GM12878 (cell line): ENCODE results near the gene SORBS1. TPM values are rescaled to one million over a fixed set of nuclear protein-coding genes. Genes with fewer than 3 reads are reported as not detected.

Source experiments
- ATAC-seq: fragments of 200-7000 bp; cut with Tn5 transposase; 3 replicates; pipeline ENCODE4 v1.9.1; 2020; ENCODE audit warnings: mild to moderate bottlenecking, moderate library complexity
- BruUV-seq: library from RNA; stranded (reverse); fragments of 400-500 nt; replicated peaks from 2 replicates; lab custom pipeline; 2021; lab: Mats Ljungman, UMichigan
- CTCF ChIA-PET: fragments of 300-600 bp; sonication (Branson Sonifier 250); formaldehyde crosslinking; extraction: SDS; loops from one replicate; lab custom pipeline; 2021; ENCODE audit warnings: inconsistent platforms; lab: Yijun Ruan, JAX
- POLR2A ChIA-PET: fragments of 350-600 bp; formaldehyde crosslinking; extraction: SDS; loops from one replicate; lab custom pipeline; 2021; ENCODE audit warnings: inconsistent platforms; lab: Charles Lee
- RAD21 ChIA-PET: fragments of 300-600 bp; sonication (Branson Sonifier 250); formaldehyde crosslinking; loops from one replicate; lab custom pipeline; 2023; ENCODE audit warnings: antibody characterized with exemption; ENCODE audit not compliant: unreplicated experiment; lab: Charles Lee
- SMC1A ChIA-PET: fragments of 300-600 bp; sonication (Branson Sonifier 250); formaldehyde crosslinking; loops from one replicate; lab custom pipeline; 2023; ENCODE audit not compliant: unreplicated experiment, uncharacterized antibody; lab: Charles Lee
- DNase-seq: peaks from one replicate; pipeline ENCODE4 v3.0.0-alpha.2; 2011; ENCODE audit warnings: low read depth, low spot score
- FAIRE-seq: peaks from 3 replicates; lab custom pipeline; 2011; peaks lifted over from hg19 to GRCh38; lab: Jason Lieb, UNC
- H2AFZ ChIP-seq: 2 replicates; pipeline ENCODE4 v1.6.0; 2011; ENCODE audit warnings: low read depth, low read length, control low read depth; ENCODE audit not compliant: control insufficient read depth
- H3K27ac ChIP-seq: 2 replicates; pipeline ENCODE4 v1.5.1; 2011; ENCODE audit warnings: control low read depth; ENCODE audit not compliant: control insufficient read depth, insufficient read depth
- H3K27me3 ChIP-seq, 2 experiments: replicated peaks in 1 of 2; 2 replicates each; pipeline versions ENCODE4 v1.6.0 to v1.6.1; 2011; ENCODE audit warnings: low read length in 1 of 2; ENCODE audit not compliant: control insufficient read depth in 2 of 2, insufficient read depth in 2 of 2
- H3K36me3 ChIP-seq, 2 experiments: 2 replicates each; pipeline ENCODE4 v1.5.1; 2011; ENCODE audit warnings: low read length in 1 of 2; ENCODE audit not compliant: control insufficient read depth in 2 of 2, insufficient read depth in 2 of 2
- H3K4me1 ChIP-seq: 2 replicates; pipeline ENCODE4 v1.6.1; 2011; ENCODE audit warnings: mild to moderate bottlenecking, low read length, moderate library complexity, mixed read lengths; ENCODE audit not compliant: control insufficient read depth, insufficient read depth
- H3K4me2 ChIP-seq: 2 replicates; pipeline ENCODE4 v1.6.0; 2011; ENCODE audit warnings: control low read depth; ENCODE audit not compliant: control insufficient read depth, insufficient read depth
- H3K4me3 ChIP-seq: fragments of 200-600 bp; sonication (generic); 2 replicates; pipeline ENCODE4 v1.5.1; 2016
- H3K79me2 ChIP-seq: 2 replicates; pipeline ENCODE4 v1.6.0; 2011; ENCODE audit warnings: low read length; ENCODE audit not compliant: control insufficient read depth, insufficient read depth
- H3K9ac ChIP-seq: 2 replicates; pipeline ENCODE4 v1.8.0; 2011; ENCODE audit warnings: low read length, control low read depth, mixed read lengths; ENCODE audit not compliant: control insufficient read depth, insufficient read depth
- H3K9me3 ChIP-seq: replicated peaks from 3 replicates; pipeline ENCODE4 v1.5.1; 2011; ENCODE audit warnings: mild to moderate bottlenecking, low read length; ENCODE audit not compliant: control insufficient read depth, insufficient read depth
- H4K20me1 ChIP-seq: 2 replicates; pipeline ENCODE4 v1.6.0; 2011; ENCODE audit not compliant: control insufficient read depth, insufficient read depth
- CEBPB ChIP-seq, 2 experiments: fragments of 150-350 bp in 1 of 2; IDR thresholded peaks; 2 replicates each; pipeline ENCODE4 v1.6.1; 2012 to 2014; ENCODE audit warnings: low read depth in 2 of 2, low read length in 2 of 2, borderline replicate concordance in 1 of 2, inconsistent platforms in 1 of 2
- CHD2 ChIP-seq: IDR thresholded peaks from 2 replicates; pipeline ENCODE4 v1.6.1; 2011; ENCODE audit warnings: low read depth, low read length, improper control_type of control experiment, borderline replicate concordance
- ESRRA ChIP-seq: IDR thresholded peaks from 2 replicates; pipeline ENCODE4 v1.6.1; 2012; ENCODE audit warnings: mild to moderate bottlenecking, low read length, improper control_type of control experiment
- GABPA ChIP-seq: IDR thresholded peaks from 2 replicates; pipeline ENCODE4 v1.6.1; 2014; ENCODE audit warnings: antibody characterized with exemption, low read depth, mild to moderate bottlenecking, inconsistent platforms
- GATAD2B ChIP-seq: fragments of 450-650 bp; conservative IDR thresholded peaks from 2 replicates; pipeline ENCODE4 v1.6.1; 2017; ENCODE audit warnings: low read depth, mild to moderate bottlenecking, moderate library complexity
- LARP7 ChIP-seq: fragments of 450-650 bp; IDR thresholded peaks from 2 replicates; pipeline ENCODE4 v1.6.1; 2017; ENCODE audit warnings: mild to moderate bottlenecking
- MTA3 ChIP-seq: IDR thresholded peaks from 2 replicates; pipeline ENCODE4 v1.6.1; 2012; ENCODE audit warnings: low read length, inconsistent platforms, borderline replicate concordance
- RUNX3 ChIP-seq: IDR thresholded peaks from 2 replicates; pipeline ENCODE4 v1.6.1; 2012; ENCODE audit warnings: low read length, inconsistent platforms
- SUZ12 ChIP-seq: fragments of 200-600 bp; sonication (generic); IDR thresholded peaks from one replicate; pipeline ENCODE4 v1.6.1; 2018; ENCODE audit warnings: antibody characterized with exemption, mild to moderate bottlenecking; ENCODE audit not compliant: unreplicated experiment
- YY1 ChIP-seq: IDR thresholded peaks from 2 replicates; pipeline ENCODE4 v1.6.1; 2011; ENCODE audit warnings: low read depth, mild to moderate bottlenecking, low read length
- ZNF622 ChIP-seq: fragments of 450-650 bp; IDR thresholded peaks from 2 replicates; pipeline ENCODE4 v1.6.1; 2017; ENCODE audit warnings: mild to moderate bottlenecking, inconsistent platforms
- WGBS: methylation state at CpG from one replicate; pipeline ENCODE4 v1.1.6; 2016; ENCODE audit warnings: low lambda C conversion rate; ENCODE audit not compliant: insufficient replicate concordance, insufficient coverage; ENCODE audit errors: missing lambda C conversion rate; 5-methylcytosine and 5-hydroxymethylcytosine counted together
- in situ Hi-C: fragments of 300-500 bp; cut with MboI; formaldehyde crosslinking; loops from 9 replicates; pipeline ENCODE4 v1.14.3; 2018; ENCODE audit warnings: mixed read lengths
- intact Hi-C: fragments of 100-400 bp; cut with micrococcal nuclease; formaldehyde crosslinking; loops from one replicate; pipeline ENCODE4 v1.14.2; 2022; ENCODE audit not compliant: unreplicated experiment
- polyA plus RNA-seq, 11 experiments: library from polyadenylated mRNA; depleted of rRNA in 4 of 11; unstranded in 6 of 11; stranded (reverse) in 5 of 11; fragments of >200 nt; fragmentation: Nextera tagmentation in 4 of 11; fragmentation: Illumina TruSeq in 1 of 11; extraction: Ambion mirVana in 4 of 11; extraction: Trizol in 1 of 11; gene quantifications; 1 replicate in 1 of 11; 2 replicates in 10 of 11; pipeline versions ENCODE4 v1.2.1 to v1.2.3, GENCODE V29; 2011 to 2016; ENCODE audit warnings: inconsistent platforms in 2 of 11, missing spikeins in 2 of 11, low read depth in 1 of 11
- total RNA-seq, 4 experiments: library from RNA; depleted of rRNA in 3 of 4; stranded (reverse); fragments of >200 nt in 3 of 4; fragmentation: Illumina TruSeq in 1 of 4; extraction: Trizol in 1 of 4; gene quantifications; 2 replicates each; pipeline versions ENCODE4 v1.2.1 to v1.2.3, GENCODE V29; 2013 to 2021
- TF ChIP-seq, protein P1 (sequence below): IDR thresholded peaks from 2 replicates; pipeline ENCODE4 v1.6.1; 2012; ENCODE audit warnings: low read depth, low read length, improper control_type of control experiment
- TF ChIP-seq, protein P2 (sequence below), 3 experiments: IDR thresholded peaks in 2 of 3; conservative IDR thresholded peaks in 1 of 3; 2 replicates each; pipeline ENCODE4 v1.5.1; 2011; ENCODE audit warnings: low read depth in 3 of 3, low read length in 3 of 3, mild to moderate bottlenecking in 3 of 3, control low read depth in 2 of 3, moderate library complexity in 2 of 3, inconsistent platforms in 1 of 3, mixed read lengths in 1 of 3; ENCODE audit not compliant: control insufficient read depth in 2 of 3, insufficient read depth in 1 of 3; ENCODE audit errors: extremely low read depth in 1 of 3
- TF ChIP-seq, protein P3 (sequence below): fragments of 150-350 bp; IDR thresholded peaks from 2 replicates; pipeline ENCODE4 v1.6.1; 2016; ENCODE audit warnings: low read depth, low read length

The SORBS1 gene
- total and polyA plus RNA-seq, 10 of the 15 experiments (the other 5 are each of a cell fraction or from before 2014, with no cell fraction given) = 0.13 to 0.75 (median 0.39) TPM

DNA sequence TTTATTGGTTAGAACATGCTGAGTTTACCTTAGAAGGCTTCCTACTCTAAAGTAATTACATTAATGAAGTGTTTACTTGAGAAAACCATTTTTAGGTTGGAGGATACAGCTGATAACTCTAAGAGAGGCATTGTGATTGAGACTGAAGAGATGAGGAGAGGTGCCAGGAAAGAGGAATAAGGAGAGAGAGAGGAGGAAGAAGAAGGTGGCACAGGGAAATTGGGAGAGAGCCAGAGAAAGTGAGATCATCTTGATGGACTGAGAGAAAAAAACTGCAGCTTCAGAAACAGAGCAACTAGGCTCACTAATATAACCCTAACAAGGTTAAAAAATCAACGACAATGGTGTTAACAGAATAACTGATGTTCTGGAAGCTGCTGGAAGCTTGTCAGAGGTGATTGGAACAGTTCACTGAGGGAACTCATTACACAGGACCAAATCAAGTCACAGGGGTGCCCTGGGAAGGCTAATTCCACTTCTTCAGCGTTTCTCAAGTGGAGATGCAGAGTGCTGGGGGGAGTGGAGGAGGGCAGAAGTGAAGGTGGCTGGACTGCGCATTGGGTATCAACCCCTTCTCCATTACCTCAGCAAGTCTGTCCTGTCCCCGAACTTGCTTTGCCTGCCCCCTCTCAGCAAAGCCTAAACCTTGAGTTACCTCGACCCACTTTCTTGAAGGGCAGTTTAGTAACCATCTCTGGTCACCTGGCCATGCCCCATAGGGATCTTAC is 6.9 kb upstream of the SORBS1 start:
- no peaks in the 10 kb centered on the region for H3K79me2 ChIP-seq
- no peaks in the 10 kb centered on the region for H4K20me1 ChIP-seq
- H3K36me3 ChIP-seq = no peaks in the 10 kb centered on the region
- no peaks in the 10 kb centered on the region for H3K9me3 ChIP-seq
- SMC1A ChIA-PET = no interaction called here
- H3K27me3 ChIP-seq = no peaks in the 10 kb centered on the region
- intact Hi-C loops = no loop called here
- no peak for FAIRE-seq
- no peak for DNase-seq
- BruUV-seq = no TSS peak
- CTCF ChIA-PET = no interaction called here
- ATAC-seq = no peak
- WGBS = 27% methylated on average over 5 of the region's 5 CpGs
- no peak overlapping the region for H3K4me3 ChIP-seq
- POLR2A ChIA-PET = interaction anchor here (0.6 kb wide), 1 partner anchor 169 kb away, joined by 3 read pairs; no protein-coding TSS in a partner anchor
- in situ Hi-C loops = no loop called here
- H3K4me1 ChIP-seq = no peaks in the 10 kb centered on the region
- no peak overlapping the region for H2AFZ ChIP-seq
- no peak overlapping the region for H3K4me2 ChIP-seq
- no peak overlapping the region for H3K9ac ChIP-seq
- RAD21 ChIA-PET = no interaction called here
- no peak overlapping the region for H3K27ac ChIP-seq
- TF ChIP-seq YY1 (no peak), GABPA (no peak), ESRRA (no peak), LARP7 (no peak), SUZ12 (no peak), ZNF622 (no peak), GATAD2B (no peak), CHD2 (no peak), RUNX3 (no peak), CEBPB (IDR thresholded peaks at IDR 0.05; ENCODE audit: borderline replicate concordance in 1 of 2, low read depth in 2 of 2, low read length in 2 of 2) (no peak), MTA3 (no peak)
- TF ChIP-seq, protein P1, sequence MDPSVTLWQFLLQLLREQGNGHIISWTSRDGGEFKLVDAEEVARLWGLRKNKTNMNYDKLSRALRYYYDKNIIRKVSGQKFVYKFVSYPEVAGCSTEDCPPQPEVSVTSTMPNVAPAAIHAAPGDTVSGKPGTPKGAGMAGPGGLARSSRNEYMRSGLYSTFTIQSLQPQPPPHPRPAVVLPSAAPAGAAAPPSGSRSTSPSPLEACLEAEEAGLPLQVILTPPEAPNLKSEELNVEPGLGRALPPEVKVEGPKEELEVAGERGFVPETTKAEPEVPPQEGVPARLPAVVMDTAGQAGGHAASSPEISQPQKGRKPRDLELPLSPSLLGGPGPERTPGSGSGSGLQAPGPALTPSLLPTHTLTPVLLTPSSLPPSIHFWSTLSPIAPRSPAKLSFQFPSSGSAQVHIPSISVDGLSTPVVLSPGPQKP = no peak
- TF ChIP-seq, protein P2, sequence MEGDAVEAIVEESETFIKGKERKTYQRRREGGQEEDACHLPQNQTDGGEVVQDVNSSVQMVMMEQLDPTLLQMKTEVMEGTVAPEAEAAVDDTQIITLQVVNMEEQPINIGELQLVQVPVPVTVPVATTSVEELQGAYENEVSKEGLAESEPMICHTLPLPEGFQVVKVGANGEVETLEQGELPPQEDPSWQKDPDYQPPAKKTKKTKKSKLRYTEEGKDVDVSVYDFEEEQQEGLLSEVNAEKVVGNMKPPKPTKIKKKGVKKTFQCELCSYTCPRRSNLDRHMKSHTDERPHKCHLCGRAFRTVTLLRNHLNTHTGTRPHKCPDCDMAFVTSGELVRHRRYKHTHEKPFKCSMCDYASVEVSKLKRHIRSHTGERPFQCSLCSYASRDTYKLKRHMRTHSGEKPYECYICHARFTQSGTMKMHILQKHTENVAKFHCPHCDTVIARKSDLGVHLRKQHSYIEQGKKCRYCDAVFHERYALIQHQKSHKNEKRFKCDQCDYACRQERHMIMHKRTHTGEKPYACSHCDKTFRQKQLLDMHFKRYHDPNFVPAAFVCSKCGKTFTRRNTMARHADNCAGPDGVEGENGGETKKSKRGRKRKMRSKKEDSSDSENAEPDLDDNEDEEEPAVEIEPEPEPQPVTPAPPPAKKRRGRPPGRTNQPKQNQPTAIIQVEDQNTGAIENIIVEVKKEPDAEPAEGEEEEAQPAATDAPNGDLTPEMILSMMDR (IDR thresholded peaks at IDR 0.05 in 2 of 3, conservative IDR thresholded peaks at IDR 0.05 in 1 of 3; ENCODE audit: control insufficient read depth in 2 of 3, extremely low read depth in 1 of 3, insufficient read depth in 1 of 3, low read depth in 3 of 3, low read length in 3 of 3) = no peak
- TF ChIP-seq, protein P3, sequence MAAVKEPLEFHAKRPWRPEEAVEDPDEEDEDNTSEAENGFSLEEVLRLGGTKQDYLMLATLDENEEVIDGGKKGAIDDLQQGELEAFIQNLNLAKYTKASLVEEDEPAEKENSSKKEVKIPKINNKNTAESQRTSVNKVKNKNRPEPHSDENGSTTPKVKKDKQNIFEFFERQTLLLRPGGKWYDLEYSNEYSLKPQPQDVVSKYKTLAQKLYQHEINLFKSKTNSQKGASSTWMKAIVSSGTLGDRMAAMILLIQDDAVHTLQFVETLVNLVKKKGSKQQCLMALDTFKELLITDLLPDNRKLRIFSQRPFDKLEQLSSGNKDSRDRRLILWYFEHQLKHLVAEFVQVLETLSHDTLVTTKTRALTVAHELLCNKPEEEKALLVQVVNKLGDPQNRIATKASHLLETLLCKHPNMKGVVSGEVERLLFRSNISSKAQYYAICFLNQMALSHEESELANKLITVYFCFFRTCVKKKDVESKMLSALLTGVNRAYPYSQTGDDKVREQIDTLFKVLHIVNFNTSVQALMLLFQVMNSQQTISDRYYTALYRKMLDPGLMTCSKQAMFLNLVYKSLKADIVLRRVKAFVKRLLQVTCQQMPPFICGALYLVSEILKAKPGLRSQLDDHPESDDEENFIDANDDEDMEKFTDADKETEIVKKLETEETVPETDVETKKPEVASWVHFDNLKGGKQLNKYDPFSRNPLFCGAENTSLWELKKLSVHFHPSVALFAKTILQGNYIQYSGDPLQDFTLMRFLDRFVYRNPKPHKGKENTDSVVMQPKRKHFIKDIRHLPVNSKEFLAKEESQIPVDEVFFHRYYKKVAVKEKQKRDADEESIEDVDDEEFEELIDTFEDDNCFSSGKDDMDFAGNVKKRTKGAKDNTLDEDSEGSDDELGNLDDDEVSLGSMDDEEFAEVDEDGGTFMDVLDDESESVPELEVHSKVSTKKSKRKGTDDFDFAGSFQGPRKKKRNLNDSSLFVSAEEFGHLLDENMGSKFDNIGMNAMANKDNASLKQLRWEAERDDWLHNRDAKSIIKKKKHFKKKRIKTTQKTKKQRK = no peak
